ENCODE results near the gene INSIG1. TPM values are rescaled to one million over a fixed set of nuclear protein-coding genes. Genes with fewer than 3 reads are reported as not detected.

Gene INSIG1
- total and polyA plus RNA-seq, 5 donors = 14.1 to 21.5 (median 16.5) TPM

DNA sequence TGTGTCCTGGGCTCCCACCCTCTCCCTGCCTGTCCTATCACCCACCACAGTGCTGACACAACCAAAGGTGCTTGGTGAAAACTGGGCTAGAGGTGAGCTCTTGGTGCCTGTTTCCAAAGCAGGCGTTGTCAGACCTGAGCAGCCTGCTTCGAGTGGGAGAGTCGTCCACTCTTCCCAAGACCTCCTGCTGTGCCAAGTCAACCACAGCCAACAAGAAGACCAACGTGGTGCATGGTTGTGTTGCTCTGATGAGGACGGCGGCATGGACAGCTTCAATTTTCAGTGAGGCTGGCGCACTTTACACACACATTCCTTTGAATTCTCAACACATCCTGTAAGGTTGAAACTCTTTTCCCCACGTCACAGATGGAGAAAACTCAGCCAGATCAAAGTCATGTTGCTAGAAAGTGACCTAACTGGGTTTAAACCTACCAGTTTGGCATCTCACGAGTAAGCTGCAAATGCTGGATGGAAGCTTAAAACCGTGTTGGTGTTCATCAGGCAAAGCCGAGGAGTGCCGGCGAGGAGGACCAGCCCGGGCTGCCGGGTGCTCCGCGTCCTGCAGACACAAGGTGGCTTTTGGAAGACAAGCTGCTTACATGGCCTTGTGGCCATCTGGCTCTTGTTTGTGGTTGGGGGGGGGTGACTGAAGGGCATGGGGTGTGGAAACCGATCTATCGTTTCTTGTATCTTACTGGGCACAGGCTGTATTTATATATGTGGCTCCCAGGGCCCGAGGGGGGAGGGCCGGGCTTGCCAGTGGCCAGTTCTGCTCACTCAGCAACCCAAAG lies 39.3 kb downstream of the INSIG1 start:
- Histone ChIP-seq H3K4me1 (ENCODE audit: control insufficient read depth, insufficient read depth, low read length) (no peaks in the 10 kb centered on the region), H3K27ac (ENCODE audit: low read length) (no peak overlapping the region), H3K4me3 (ENCODE audit: low read length) (no peak overlapping the region), H3K27me3 (ENCODE audit: control insufficient read depth, insufficient read depth) (no peaks in the 10 kb centered on the region), H3K9me3 (ENCODE audit: control insufficient read depth, low read length) (no peaks in the 10 kb centered on the region)
- intact Hi-C loops (cut with DNase I) = no loop called here
- WGBS = 79% methylated on average over 21 of the region's 21 CpGs
- no peak for ATAC-seq
- DNase-seq = no peak

DNA sequence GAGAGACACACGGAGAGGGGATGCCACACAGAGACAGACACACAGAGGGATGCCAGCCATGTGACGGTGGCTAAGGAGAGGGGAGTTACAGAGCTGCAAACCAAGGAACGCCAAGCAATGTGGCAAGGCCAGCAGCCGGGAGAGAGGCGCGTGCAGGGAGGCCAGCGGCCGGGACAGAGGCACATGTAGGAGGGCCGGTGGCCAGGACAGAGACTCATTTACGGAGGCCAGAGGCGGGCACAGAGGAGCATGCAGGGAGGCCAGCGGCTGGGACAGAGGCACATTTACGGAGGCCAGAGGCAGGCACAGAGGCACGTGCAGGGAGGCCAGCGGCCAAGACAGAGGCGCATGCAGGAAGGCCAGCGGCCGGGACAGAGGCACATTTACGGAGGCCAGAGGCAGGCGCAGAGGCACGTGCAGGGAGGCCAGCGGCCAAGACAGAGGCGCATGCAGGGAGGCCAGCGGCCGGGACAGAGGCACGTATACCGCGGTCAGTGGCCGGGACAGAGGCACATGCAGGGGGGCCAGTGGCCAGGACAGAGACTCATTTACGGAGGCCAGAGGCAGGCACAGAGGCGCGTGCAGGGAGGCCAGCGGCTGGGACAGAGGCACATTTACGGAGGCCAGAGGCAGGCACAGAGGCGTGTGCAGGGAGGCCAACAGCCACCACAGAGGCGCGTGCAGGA lies 40.4 kb downstream of the INSIG1 start:
- intact Hi-C loops (cut with DNase I) = no loop called here
- no peak overlapping the region for H3K27ac ChIP-seq (ENCODE audit: low read length)
- DNase-seq (no peak), ATAC-seq (peak in 1 of 2 donors; percentile 23)
- no peaks in the 10 kb centered on the region for H3K27me3 ChIP-seq (ENCODE audit: control insufficient read depth, insufficient read depth)
- no peaks in the 10 kb centered on the region for H3K4me1 ChIP-seq (ENCODE audit: control insufficient read depth, insufficient read depth, low read length)
- no peak overlapping the region for H3K4me3 ChIP-seq (ENCODE audit: low read length)
- 86% methylated on average over 37 of the region's 37 CpGs for WGBS
- no peaks in the 10 kb centered on the region for H3K9me3 ChIP-seq (ENCODE audit: control insufficient read depth, low read length)

DNA sequence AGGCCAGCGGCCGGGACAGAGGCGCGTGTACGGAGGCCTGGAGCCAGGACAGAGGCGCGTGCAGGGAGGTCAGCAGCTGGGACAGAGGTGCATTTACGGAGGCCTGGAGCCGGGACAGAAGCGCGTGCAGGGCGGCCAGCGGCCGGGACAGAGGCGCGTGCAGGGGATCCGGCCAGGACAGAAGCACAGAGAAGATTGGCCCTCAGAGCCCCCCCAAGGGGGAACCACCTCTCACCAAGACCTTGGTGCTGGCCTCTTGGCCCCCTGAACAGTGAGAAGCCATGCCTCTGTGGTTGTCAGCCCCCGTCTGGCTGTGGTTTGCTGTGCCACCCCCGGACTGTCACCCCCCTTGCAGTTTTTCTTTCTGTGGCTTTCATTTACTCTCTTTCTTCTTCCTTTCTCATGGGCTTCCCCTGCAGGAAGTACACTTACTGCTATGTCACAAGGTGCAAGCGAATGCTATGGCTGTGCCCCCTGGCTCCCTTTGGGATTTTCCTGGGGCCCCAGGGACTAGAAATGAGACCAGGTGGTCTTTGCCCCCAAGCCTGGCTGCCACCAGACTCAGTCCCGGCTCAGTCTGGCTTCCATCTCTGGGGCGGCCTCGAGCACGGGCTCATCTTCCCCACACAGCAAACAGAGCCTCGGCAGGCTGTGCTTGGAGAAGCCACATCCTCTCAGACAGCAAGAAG lies 41.1 kb downstream of the INSIG1 start:
- intact Hi-C loops (cut with DNase I) = no loop called here
- DNase-seq (no peak), ATAC-seq (no peak)
- Histone ChIP-seq H3K27ac (ENCODE audit: low read length) (no peak overlapping the region), H3K27me3 (ENCODE audit: control insufficient read depth, insufficient read depth) (no peaks in the 10 kb centered on the region), H3K4me3 (ENCODE audit: low read length) (no peak overlapping the region), H3K9me3 (ENCODE audit: control insufficient read depth, low read length) (no peaks in the 10 kb centered on the region), H3K4me1 (ENCODE audit: control insufficient read depth, insufficient read depth, low read length) (no peaks in the 10 kb centered on the region)
- WGBS = 76% methylated on average over 25 of the region's 25 CpGs

DNA sequence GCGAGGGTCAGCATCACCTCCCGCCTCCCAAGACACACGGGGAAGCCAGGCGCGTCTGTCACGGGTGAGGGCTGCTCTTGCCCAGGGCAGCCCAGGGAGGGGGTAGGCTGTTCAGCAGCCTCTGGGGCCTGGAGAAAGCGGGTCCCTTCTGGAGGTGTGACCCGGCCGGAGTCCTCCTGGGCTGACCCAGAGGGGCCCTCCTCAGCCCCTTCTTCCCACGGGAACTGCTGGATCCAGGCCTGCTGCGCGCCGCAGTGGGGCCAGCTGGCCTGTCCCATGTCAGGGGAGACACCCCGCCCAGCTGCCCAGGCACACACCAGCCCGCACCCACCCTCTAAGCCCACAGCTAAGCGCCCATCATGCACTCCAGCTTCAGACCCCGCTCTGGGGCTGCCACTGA lies 41.8 kb downstream of the INSIG1 start:
- Histone ChIP-seq H3K9me3 (ENCODE audit: control insufficient read depth, low read length) (no peaks in the 10 kb centered on the region), H3K4me3 (ENCODE audit: low read length) (no peak overlapping the region), H3K27ac (ENCODE audit: low read length) (no peak overlapping the region), H3K27me3 (ENCODE audit: control insufficient read depth, insufficient read depth) (no peaks in the 10 kb centered on the region), H3K4me1 (ENCODE audit: control insufficient read depth, insufficient read depth, low read length) (no peaks in the 10 kb centered on the region)
- no peak for ATAC-seq
- 76% methylated on average over 17 of the region's 17 CpGs for WGBS
- intact Hi-C loops (cut with DNase I) = no loop called here
- DNase-seq = no peak

DNA sequence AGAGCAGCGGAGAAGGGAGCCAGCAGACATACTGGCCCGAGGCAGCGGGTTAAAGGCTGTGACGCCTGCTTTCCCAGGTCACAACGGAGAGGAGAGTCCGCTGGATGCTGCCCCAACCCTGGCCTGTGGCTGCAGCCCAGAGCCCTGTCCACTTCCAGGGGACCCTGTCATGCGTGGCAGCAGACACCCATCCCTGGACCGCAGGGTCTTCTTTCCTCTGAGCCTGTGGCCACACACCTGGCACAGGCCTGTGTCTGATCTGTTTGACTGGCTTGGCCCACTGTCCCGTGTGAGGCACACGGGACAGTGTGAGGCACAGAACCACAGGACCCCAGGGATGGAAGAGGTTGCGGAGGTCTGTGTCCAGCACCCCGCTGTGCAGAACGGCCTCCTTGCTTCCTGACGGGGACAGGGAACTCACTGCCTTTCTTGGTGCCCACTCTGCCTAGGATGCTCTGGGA lies 42.4 kb downstream of the INSIG1 start:
- 75% methylated on average over 14 of the region's 14 CpGs for WGBS
- Histone ChIP-seq H3K27me3 (ENCODE audit: control insufficient read depth, insufficient read depth) (no peaks in the 10 kb centered on the region), H3K4me1 (ENCODE audit: control insufficient read depth, insufficient read depth, low read length) (no peaks in the 10 kb centered on the region), H3K27ac (ENCODE audit: low read length) (no peak overlapping the region), H3K9me3 (ENCODE audit: control insufficient read depth, low read length) (no peaks in the 10 kb centered on the region), H3K4me3 (ENCODE audit: low read length) (no peak overlapping the region)
- intact Hi-C loops (cut with DNase I) = loop anchor here in 1 of 4 donors (5.0 kb wide), 1 partner anchor 413 kb away; no protein-coding TSS in a partner anchor
- no peak for ATAC-seq
- DNase-seq = no peak

DNA sequence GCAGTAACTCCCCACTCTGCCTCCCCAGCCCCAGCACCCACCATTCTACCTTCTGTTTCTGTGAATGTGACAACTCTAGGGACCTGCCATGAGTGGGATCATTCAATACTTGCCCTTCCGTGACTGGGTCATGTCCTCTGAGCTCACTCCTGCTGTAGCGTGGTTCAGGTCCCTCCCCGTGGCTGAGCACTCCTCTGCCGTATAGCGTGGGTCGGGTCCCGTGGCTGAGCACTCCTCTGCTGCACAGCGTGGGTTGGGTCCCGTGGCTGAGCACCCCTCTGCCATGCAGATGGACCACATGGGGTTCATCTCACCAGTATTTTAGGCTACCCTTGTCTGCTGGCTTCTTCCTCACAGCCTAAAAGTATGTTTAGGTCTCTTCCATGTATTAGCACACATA lies 43.0 kb downstream of the INSIG1 start:
- WGBS = 72% methylated on average over 9 of the region's 9 CpGs
- intact Hi-C loops (cut with DNase I) = loop anchor here in 1 of 4 donors (5.0 kb wide), 1 partner anchor 413 kb away; no protein-coding TSS in a partner anchor
- no peaks in the 10 kb centered on the region for H3K27me3 ChIP-seq (ENCODE audit: control insufficient read depth, insufficient read depth)

DNA sequence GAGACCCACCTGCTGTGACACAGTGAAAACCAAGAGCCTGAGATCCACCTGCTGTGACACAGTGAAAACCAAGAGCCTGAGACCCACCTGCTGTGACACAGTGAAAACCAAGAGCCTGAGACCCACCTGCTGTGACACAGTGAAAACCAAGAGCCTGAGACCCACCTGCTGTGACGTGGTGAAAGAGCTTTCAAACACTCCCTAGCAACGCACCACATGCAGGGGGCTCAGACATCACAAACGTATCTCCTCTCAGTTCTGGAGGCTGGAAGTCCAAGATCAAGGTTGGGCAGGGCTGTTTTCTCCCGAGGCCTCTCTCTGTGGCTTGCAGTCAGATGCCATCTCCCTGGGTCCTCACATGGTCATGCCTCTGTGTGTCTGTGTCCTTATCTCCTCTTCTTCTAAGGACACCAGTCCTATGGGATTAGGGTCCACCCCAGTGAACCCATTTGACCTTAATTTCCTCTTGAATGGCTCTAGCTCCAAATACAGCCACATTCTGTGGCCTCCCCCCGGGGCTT lies 43.8 kb downstream of the INSIG1 start:
- no peak for DNase-seq
- no peak for ATAC-seq
- H3K4me3 ChIP-seq (ENCODE audit: low read length) = no peak overlapping the region
- H3K27ac ChIP-seq (ENCODE audit: low read length) = no peak overlapping the region
- WGBS = 71% methylated on average over 5 of the region's 5 CpGs
- no peaks in the 10 kb centered on the region for H3K9me3 ChIP-seq (ENCODE audit: control insufficient read depth, low read length)
- intact Hi-C loops (cut with DNase I) = loop anchor here in 1 of 4 donors (5.0 kb wide), 1 partner anchor 414 kb away; no protein-coding TSS in a partner anchor
- H3K4me1 ChIP-seq (ENCODE audit: control insufficient read depth, insufficient read depth, low read length) = no peaks in the 10 kb centered on the region
- H3K27me3 ChIP-seq (ENCODE audit: control insufficient read depth, insufficient read depth) = no peaks in the 10 kb centered on the region

More for the DNA sequence above, 43.0 kb downstream of the INSIG1 start:
- DNase-seq = no peak
- no peaks in the 10 kb centered on the region for H3K9me3 ChIP-seq (ENCODE audit: control insufficient read depth, low read length)
- ATAC-seq = no peak
- H3K27ac ChIP-seq (ENCODE audit: low read length) = no peak overlapping the region
- H3K4me3 ChIP-seq (ENCODE audit: low read length) = no peak overlapping the region
- no peaks in the 10 kb centered on the region for H3K4me1 ChIP-seq (ENCODE audit: control insufficient read depth, insufficient read depth, low read length)

DNA sequence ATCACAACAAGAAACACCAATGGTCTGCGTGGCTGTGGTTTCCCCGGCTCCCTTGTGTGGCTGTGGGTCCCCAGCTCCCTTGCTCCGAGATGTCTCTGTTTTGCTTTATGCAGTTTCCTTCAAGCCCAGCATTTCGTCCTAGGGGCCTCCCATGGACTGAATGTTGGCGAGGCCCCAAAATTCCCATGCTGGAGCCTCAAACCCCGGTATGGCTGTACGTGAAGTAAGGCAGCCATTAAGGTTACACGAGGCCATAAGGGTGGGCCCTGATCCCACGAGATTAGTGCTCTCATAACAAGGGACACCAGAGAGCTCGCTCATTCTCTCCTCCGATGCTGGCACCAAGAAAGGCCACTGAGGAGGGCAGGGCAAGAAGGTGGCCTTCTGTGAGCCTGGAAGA lies 44.6 kb downstream of the INSIG1 start:
- no peak for DNase-seq
- 76% methylated on average over 11 of the region's 11 CpGs for WGBS
- Histone ChIP-seq H3K27ac (ENCODE audit: low read length) (no peak overlapping the region), H3K9me3 (ENCODE audit: control insufficient read depth, low read length) (no peaks in the 10 kb centered on the region), H3K4me3 (ENCODE audit: low read length) (no peak overlapping the region), H3K4me1 (ENCODE audit: control insufficient read depth, insufficient read depth, low read length) (no peaks in the 10 kb centered on the region), H3K27me3 (ENCODE audit: control insufficient read depth, insufficient read depth) (no peaks in the 10 kb centered on the region)
- intact Hi-C loops (cut with DNase I) = loop anchor here in 1 of 4 donors (5.0 kb wide), 1 partner anchor 415 kb away; no protein-coding TSS in a partner anchor
- no peak for ATAC-seq

DNA sequence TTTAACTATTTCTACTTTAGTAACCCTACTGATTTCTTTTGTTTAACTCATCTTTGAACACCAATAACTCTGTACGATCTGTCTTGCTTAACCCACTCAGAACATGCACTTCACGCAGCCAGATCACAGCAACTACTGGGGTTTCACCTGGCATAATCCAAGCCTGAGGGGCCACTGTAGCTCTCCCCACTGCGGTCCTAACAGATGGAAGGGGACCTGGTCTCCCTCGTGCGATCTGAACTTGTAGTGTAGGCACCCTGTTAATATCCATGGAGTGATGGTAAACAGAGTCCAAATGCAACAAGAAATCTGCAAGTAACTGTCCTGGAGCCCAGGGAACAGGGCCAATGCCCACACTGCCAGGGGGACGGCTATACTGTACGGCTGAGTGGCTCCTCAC lies 45.5 kb downstream of the INSIG1 start:
- Histone ChIP-seq H3K27me3 (ENCODE audit: control insufficient read depth, insufficient read depth) (no peaks in the 10 kb centered on the region), H3K4me1 (ENCODE audit: control insufficient read depth, insufficient read depth, low read length) (no peaks in the 10 kb centered on the region), H3K27ac (ENCODE audit: low read length) (no peak overlapping the region), H3K4me3 (ENCODE audit: low read length) (no peak overlapping the region), H3K9me3 (ENCODE audit: control insufficient read depth, low read length) (no peaks in the 10 kb centered on the region)
- ATAC-seq = no peak
- no peak for DNase-seq
- 81% methylated on average over 7 of the region's 7 CpGs for WGBS
- intact Hi-C loops (cut with DNase I) = loop anchor here in 1 of 4 donors (5.0 kb wide), 1 partner anchor 416 kb away; no protein-coding TSS in a partner anchor

DNA sequence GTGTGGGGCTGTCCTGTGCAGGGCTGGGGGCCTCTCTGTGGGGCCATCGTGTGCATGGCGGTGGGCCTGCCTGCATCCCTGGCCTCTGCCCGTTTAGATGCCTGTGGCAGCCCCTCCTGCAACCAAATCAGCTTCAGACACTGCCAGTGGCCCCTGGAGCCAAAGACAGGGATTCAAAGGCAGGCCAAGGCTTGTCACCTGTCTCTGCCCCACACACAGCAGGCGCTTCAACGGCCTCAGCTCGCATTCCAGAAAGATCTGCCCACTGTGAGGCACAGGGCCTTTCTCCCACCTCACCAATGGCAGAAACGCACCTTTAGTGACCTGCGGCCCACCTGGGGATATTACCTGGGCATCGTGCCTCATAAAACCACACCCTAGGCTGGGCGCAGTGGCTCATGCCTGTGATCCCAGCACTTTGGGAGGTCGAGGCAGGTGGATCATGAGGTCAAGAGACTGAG lies 46.0 kb downstream of the INSIG1 start:
- DNase-seq (no peak), ATAC-seq (no peak)
- intact Hi-C loops (cut with DNase I) = loop anchor here in 3 of 4 donors (2.0 to 5.0 kb wide), 4 partner anchors 153 to 417 kb away; no protein-coding TSS in a partner anchor
- Histone ChIP-seq H3K4me3 (ENCODE audit: low read length) (no peak overlapping the region), H3K27me3 (ENCODE audit: control insufficient read depth, insufficient read depth) (no peaks in the 10 kb centered on the region), H3K27ac (ENCODE audit: low read length) (no peak overlapping the region), H3K4me1 (ENCODE audit: control insufficient read depth, insufficient read depth, low read length) (no peaks in the 10 kb centered on the region), H3K9me3 (ENCODE audit: control insufficient read depth, low read length) (no peaks in the 10 kb centered on the region)
- 83% methylated on average over 11 of the region's 11 CpGs for WGBS

All from right cardiac atrium (tissue), 5 donors.